Gastroesophageal sphincter (tissue), 4 donors: ENCODE measurements around the gene SCNN1A. TPM values are rescaled to one million over a fixed set of nuclear protein-coding genes. Genes with fewer than 3 reads are reported as not detected.

ENCODE experiments used
- ATAC-seq: fragments of 150-250 bp; one replicate; pipeline ENCODE4 v1.9.1; 2016; ENCODE audit warnings: mild to moderate bottlenecking, moderate library complexity
- H3K27ac ChIP-seq, 4 donors: fragments of 200-600 bp; sonication (generic) in 3 of 4; 1 replicate in 3 of 4; 2 replicates in 1 of 4; pipeline ENCODE4 v1.5.1; 2016 to 2019
- H3K27me3 ChIP-seq: fragments of 200-600 bp; sonication (generic); one replicate; pipeline ENCODE4 v1.5.1; 2019
- H3K36me3 ChIP-seq, 2 donors: fragments of 200-600 bp; sonication (generic); one replicate each; pipeline ENCODE4 v1.5.1; 2019; ENCODE audit warnings: control low read depth in 1 of 2
- H3K4me1 ChIP-seq, 3 donors: fragments of 200-600 bp; sonication (generic); 1 replicate in 2 of 3; 2 replicates in 1 of 3; pipeline ENCODE4 v1.5.1; 2016 to 2019; ENCODE audit warnings: control low read depth in 2 of 3
- H3K4me3 ChIP-seq, 2 donors: fragments of 200-600 bp; sonication (generic); one replicate each; pipeline ENCODE4 v1.5.1; 2019; ENCODE audit warnings: mild to moderate bottlenecking in 1 of 2, moderate library complexity in 1 of 2
- H3K9me3 ChIP-seq, 3 donors: fragments of 200-600 bp; sonication (generic); one replicate each; pipeline ENCODE4 v1.5.1; 2017 to 2019; ENCODE audit warnings: control low read depth in 2 of 3
- CTCF ChIP-seq, 4 experiments: fragments of 200-600 bp in 2 of 4; fragments of 450-650 bp in 2 of 4; sonication (generic) in 1 of 4; IDR thresholded peaks; one replicate each; pipeline ENCODE4 v1.5.1; 2017 to 2019; ENCODE audit warnings: antibody characterized with exemption in 4 of 4, mild to moderate bottlenecking in 2 of 4, moderate library complexity in 2 of 4
- EP300 ChIP-seq: sonication (generic); formaldehyde crosslinking; IDR thresholded peaks from one replicate; pipeline ENCODE4 v1.6.1; 2017; ENCODE audit warnings: antibody characterized with exemption, mild to moderate bottlenecking
- POLR2A ChIP-seq, 2 donors: fragments of 450-650 bp; IDR thresholded peaks; one replicate each; pipeline ENCODE4 v1.6.1; 2017; ENCODE audit warnings: antibody characterized with exemption in 2 of 2, mild to moderate bottlenecking in 2 of 2, moderate library complexity in 1 of 2
- POLR2AphosphoS5 ChIP-seq: sonication (generic); formaldehyde crosslinking; IDR thresholded peaks from one replicate; pipeline ENCODE4 v1.6.1; 2017; ENCODE audit warnings: antibody characterized with exemption
- WGBS, 2 donors: methylation state at CpG; one replicate each; pipeline ENCODE4 v1.1.5; 2018; ENCODE audit warnings: low coverage in 1 of 2; 5-methylcytosine and 5-hydroxymethylcytosine counted together
- total RNA-seq, 4 donors: library from RNA; depleted of rRNA; stranded (reverse); fragments of >200 nt; gene quantifications; one replicate each; pipeline ENCODE4 v1.1.0, GENCODE V29; 2016

SCNN1A gene
- total RNA-seq, 4 donors from 2014 or later = 0.62 to 19.9 (median 5.2) TPM; not detected in 1

DNA sequence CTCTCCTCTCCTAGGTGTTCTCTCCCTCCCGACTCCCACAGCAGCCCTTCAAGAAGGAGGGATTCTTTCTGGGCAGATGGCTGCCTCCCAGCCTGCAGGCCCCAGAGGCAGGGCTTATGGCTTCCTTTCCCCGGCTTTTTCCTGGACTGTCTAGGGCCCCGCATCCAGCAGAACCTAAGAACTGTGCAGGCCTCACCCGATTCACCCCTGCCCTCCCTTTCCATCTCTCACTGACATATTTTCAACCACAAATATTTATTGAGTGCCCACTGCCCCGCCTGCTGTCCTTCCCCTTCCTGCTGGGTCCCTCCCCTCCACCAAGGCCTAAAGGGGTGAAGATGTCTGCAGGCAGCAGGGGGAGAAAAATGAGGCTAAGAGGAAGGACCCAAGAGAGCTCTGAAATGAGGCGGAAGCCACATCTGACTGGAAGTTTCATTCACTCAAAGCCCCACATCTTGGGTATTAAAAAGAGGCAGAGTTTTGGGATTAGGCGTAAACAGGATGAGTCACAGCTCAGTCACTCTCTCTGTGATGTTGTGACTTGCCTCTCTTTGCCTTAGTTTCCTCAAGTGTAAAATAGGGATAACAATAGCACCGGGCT, 2.9 kb downstream of the SCNN1A start:
- Histone ChIP-seq H3K4me1 (peaks cover 3 to 40% (median 20%) of the 10 kb centered on the region in 3 donors), H3K4me3 (no peak overlapping the region), H3K27ac (peak overlapping the region in 3 of 4 donors; percentile 46 to 66 (median 59)), H3K27me3 (no peaks in the 10 kb centered on the region), H3K9me3 (no peaks in the 10 kb centered on the region), H3K36me3 (no peaks in the 10 kb centered on the region)
- no peak for ATAC-seq
- TF ChIP-seq EP300 = no peak
- WGBS, 2 donors = 45 to 49% methylated on average over 7 of the region's 8 CpGs

GRCh38 chr12:6370994-6371754, 4.2 kb downstream of the SCNN1A start:
- H3K36me3 ChIP-seq = no peaks in the 10 kb centered on the region
- TF ChIP-seq CTCF (IDR thresholded peaks at IDR 0.05) = peak in 3 of 4 experiments; percentile 5 to 22 (median 17)
- TF ChIP-seq EP300 = no peak
- ATAC-seq = no peak
- H3K4me1 ChIP-seq = peaks cover 0 to 27% (median 7%) of the 10 kb centered on the region in 3 donors
- H3K27ac ChIP-seq = no peak overlapping the region
- no peaks in the 10 kb centered on the region for H3K9me3 ChIP-seq
- H3K4me3 ChIP-seq = no peak overlapping the region
- 60 to 67% methylated on average over 3 to 7 of the region's 15 CpGs for WGBS, 2 donors
- no peaks in the 10 kb centered on the region for H3K27me3 ChIP-seq

GRCh38 chr12:6370576-6370935, 4.8 kb downstream of the SCNN1A start:
- Histone ChIP-seq H3K9me3 (no peaks in the 10 kb centered on the region), H3K4me3 (no peak overlapping the region), H3K36me3 (no peaks in the 10 kb centered on the region), H3K4me1 (peaks cover 0 to 20% (median 3%) of the 10 kb centered on the region in 3 donors), H3K27me3 (no peaks in the 10 kb centered on the region), H3K27ac (no peak overlapping the region)
- no peak for ATAC-seq
- 100% methylated on average over 1 to 2 of the region's 4 CpGs for WGBS, 2 donors
- no peak for TF ChIP-seq POLR2AphosphoS5
- no peak for TF ChIP-seq CTCF (IDR thresholded peaks at IDR 0.05)
- no peak for TF ChIP-seq EP300
- no peak for TF ChIP-seq POLR2A (IDR thresholded peaks at IDR 0.05)

DNA sequence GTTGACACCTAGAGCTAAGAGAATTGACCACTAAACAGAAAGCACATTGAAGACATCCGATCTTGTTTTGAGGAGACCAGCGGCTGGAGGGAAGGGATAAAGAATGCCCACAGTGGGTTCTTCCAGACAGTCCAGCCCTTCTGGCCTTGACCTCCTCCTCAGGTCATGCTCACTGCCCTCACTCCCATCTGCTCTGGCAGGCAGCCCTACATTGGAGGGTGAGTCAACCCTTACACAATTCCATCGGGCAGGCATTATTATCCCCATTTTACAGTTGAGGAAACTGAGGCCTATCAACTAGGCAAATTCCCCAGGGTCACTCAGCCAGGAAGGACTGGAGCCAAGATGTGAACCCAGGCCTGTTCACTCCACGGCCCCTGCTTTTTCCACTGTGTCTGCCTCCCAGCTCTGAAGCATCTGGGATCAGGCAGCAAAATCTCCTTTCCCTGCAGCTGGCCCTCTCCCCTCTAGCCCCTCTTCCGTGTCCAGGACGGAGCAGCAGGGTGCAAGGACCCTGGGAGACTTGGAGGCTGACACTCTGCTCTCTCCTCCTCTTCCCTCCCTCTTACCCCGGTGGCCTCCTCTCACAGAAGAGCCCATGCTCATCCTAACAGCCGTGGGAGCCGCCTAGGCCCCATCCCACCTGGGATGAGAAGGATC, 5.3 kb downstream of the SCNN1A start:
- ATAC-seq = no peak
- WGBS, 2 donors = 84 to 100% methylated on average over 2 to 6 of the region's 9 CpGs

More for the DNA sequence above, 5.3 kb downstream of the SCNN1A start:
- Histone ChIP-seq H3K9me3 (no peaks in the 10 kb centered on the region), H3K27me3 (no peaks in the 10 kb centered on the region), H3K4me3 (no peak overlapping the region), H3K27ac (no peak overlapping the region), H3K4me1 (peaks cover 0 to 15% (median 3%) of the 10 kb centered on the region in 3 donors), H3K36me3 (no peaks in the 10 kb centered on the region)
- TF ChIP-seq EP300 (no peak), CTCF (IDR thresholded peaks at IDR 0.05) (no peak), POLR2AphosphoS5 (no peak), POLR2A (IDR thresholded peaks at IDR 0.05) (no peak)
